ENCODE results near the gene STXBP6. TPM values are rescaled to one million over a fixed set of nuclear protein-coding genes. Genes with fewer than 3 reads are reported as not detected.

STXBP6 gene
- total and polyA plus RNA-seq, 12 donors, result 12.2 to 49.0 (median 24.4) TPM

GRCh38 chr14:24960816-24961215, 89.1 kb downstream of the STXBP6 start:
- DNase-seq (no peak), ATAC-seq (no peak)
- WGBS, 2 donors, result 48% methylated on average over 2 of the region's 2 CpGs
- TF ChIP-seq CTCF (IDR thresholded peaks at IDR 0.05), result no peak
- intact Hi-C loops (cut with DNase I), result loop anchor here in 3 of 10 donors (10.0 kb wide), 2 partner anchors 84 to 174 kb away; no protein-coding TSS in a partner anchor
- peak overlapping the region in 7 of 10 donors; percentile 42 to 82 (median 65) for H3K27ac ChIP-seq
- H3K27me3 ChIP-seq, result no peaks in the 10 kb centered on the region
- H3K9me3 ChIP-seq, result no peaks in the 10 kb centered on the region
- H3K36me3 ChIP-seq, result no peaks in the 10 kb centered on the region
- H3K4me3 ChIP-seq, result no peak overlapping the region
- H3K4me1 ChIP-seq, result peaks cover 15 to 63% (median 47%) of the 10 kb centered on the region in 9 donors

- intact Hi-C loops (cut with DNase I), result loop anchor here in 5 of 10 donors (10.0 kb wide), 3 partner anchors 85 to 175 kb away; no protein-coding TSS in a partner anchor
Observed at GRCh38 chr14:24959791-24960331, 90.1 kb downstream of the STXBP6 start.

GRCh38 chr14:24958271-24958670, 91.7 kb downstream of the STXBP6 start:
- ATAC-seq (no peak), DNase-seq (no peak)
- peaks cover 14 to 68% (median 54%) of the 10 kb centered on the region in 9 donors for H3K4me1 ChIP-seq
- H3K27ac ChIP-seq, result peak overlapping the region in 5 of 10 donors; percentile 17 to 78 (median 36)
- H3K27me3 ChIP-seq, result no peaks in the 10 kb centered on the region
- WGBS, 2 donors, result 32 to 65% methylated on average over 1 of the region's 1 CpG
- no peaks in the 10 kb centered on the region for H3K9me3 ChIP-seq
- intact Hi-C loops (cut with DNase I), result loop anchor here in 2 of 10 donors (10.0 kb wide), 1 partner anchor 143 kb away; no protein-coding TSS in a partner anchor
- no peak for TF ChIP-seq CTCF (IDR thresholded peaks at IDR 0.05)
- H3K4me3 ChIP-seq, result no peak overlapping the region
- H3K36me3 ChIP-seq, result no peaks in the 10 kb centered on the region

More at GRCh38 chr14:24959791-24960331, 90.1 kb downstream of the STXBP6 start:
- no peak for TF ChIP-seq CTCF (IDR thresholded peaks at IDR 0.05)
- no peaks in the 10 kb centered on the region for H3K27me3 ChIP-seq
- 6 to 12% methylated on average over 1 of the region's 1 CpG for WGBS, 2 donors
- H3K27ac ChIP-seq, result peak overlapping the region; percentile 3 to 82 (median 60)
- H3K36me3 ChIP-seq, result no peaks in the 10 kb centered on the region
- H3K9me3 ChIP-seq, result no peaks in the 10 kb centered on the region
- peak; percentile 26 to 84 (median 55) for ATAC-seq
- H3K4me3 ChIP-seq, result no peak overlapping the region
- H3K4me1 ChIP-seq, result peaks cover 13 to 60% (median 44%) of the 10 kb centered on the region in 9 donors
- no peak for DNase-seq

GRCh38 chr14:24957814-24958213, 92.1 kb downstream of the STXBP6 start:
- ATAC-seq (no peak), DNase-seq (no peak)
- TF ChIP-seq CTCF (IDR thresholded peaks at IDR 0.05), result no peak
- H3K27me3 ChIP-seq, result no peaks in the 10 kb centered on the region
- H3K4me3 ChIP-seq, result no peak overlapping the region
- no peaks in the 10 kb centered on the region for H3K36me3 ChIP-seq
- peaks cover 0 to 2% (median 0%) of the 10 kb centered on the region in 11 donors for H3K9me3 ChIP-seq
- WGBS, 2 donors, result 93% methylated on average over 1 of the region's 1 CpG
- peaks cover 16 to 72% (median 54%) of the 10 kb centered on the region in 9 donors for H3K4me1 ChIP-seq
- intact Hi-C loops (cut with DNase I), result loop anchor here in 2 of 10 donors (10.0 kb wide), 1 partner anchor 143 kb away; no protein-coding TSS in a partner anchor
- peak overlapping the region in 3 of 10 donors; percentile 8 to 25 (median 12) for H3K27ac ChIP-seq
